Parathyroid adenoma (tissue), 2 donors: ENCODE measurements around the gene NDUFAF3.

ENCODE experiments used
- H2AFZ ChIP-seq: fragments of 300-600 bp; sonication (generic); one replicate; pipeline ENCODE4 v1.7.0; 2017; ENCODE audit warnings: antibody characterized with exemption, mild to moderate bottlenecking
- H3K27ac ChIP-seq: fragments of 300-600 bp; sonication (generic); one replicate; pipeline ENCODE4 v1.7.0; 2017
- H3K27me3 ChIP-seq: fragments of 300-600 bp; sonication (generic); one replicate; pipeline ENCODE4 v1.7.0; 2017; ENCODE audit warnings: low read length; ENCODE audit not compliant: control insufficient read depth, insufficient read depth
- H3K36me3 ChIP-seq: fragments of 300-600 bp; sonication (generic); one replicate; pipeline ENCODE4 v1.7.0; 2017; ENCODE audit warnings: low read length; ENCODE audit not compliant: control insufficient read depth, insufficient read depth
- H3K4me1 ChIP-seq: fragments of 300-600 bp; sonication (generic); one replicate; pipeline ENCODE4 v1.7.0; 2017; ENCODE audit warnings: control low read depth
- H3K4me2 ChIP-seq: fragments of 300-600 bp; sonication (generic); one replicate; pipeline ENCODE4 v1.7.0; 2017; ENCODE audit warnings: low read length
- H3K4me3 ChIP-seq: fragments of 300-600 bp; sonication (generic); one replicate; pipeline ENCODE4 v1.7.0; 2017; ENCODE audit warnings: low read depth, low read length
- H3K79me2 ChIP-seq: fragments of 300-600 bp; sonication (generic); one replicate; pipeline ENCODE4 v1.7.0; 2017; ENCODE audit warnings: control low read depth
- H3K9ac ChIP-seq: fragments of 300-600 bp; sonication (generic); one replicate; pipeline ENCODE4 v1.7.0; 2017; ENCODE audit warnings: mild to moderate bottlenecking
- H3K9me3 ChIP-seq: fragments of 300-600 bp; sonication (generic); one replicate; pipeline ENCODE4 v1.7.0; 2017; ENCODE audit warnings: low read length; ENCODE audit not compliant: control insufficient read depth
- CTCF ChIP-seq: fragments of 300-600 bp; sonication (generic); IDR thresholded peaks from one replicate; pipeline ENCODE4 v1.7.0; 2017; ENCODE audit warnings: antibody characterized with exemption, mild to moderate bottlenecking
- donor health status: primary hyperparathyroidism.

Gene NDUFAF3, protein sequence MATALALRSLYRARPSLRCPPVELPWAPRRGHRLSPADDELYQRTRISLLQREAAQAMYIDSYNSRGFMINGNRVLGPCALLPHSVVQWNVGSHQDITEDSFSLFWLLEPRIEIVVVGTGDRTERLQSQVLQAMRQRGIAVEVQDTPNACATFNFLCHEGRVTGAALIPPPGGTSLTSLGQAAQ

DNA sequence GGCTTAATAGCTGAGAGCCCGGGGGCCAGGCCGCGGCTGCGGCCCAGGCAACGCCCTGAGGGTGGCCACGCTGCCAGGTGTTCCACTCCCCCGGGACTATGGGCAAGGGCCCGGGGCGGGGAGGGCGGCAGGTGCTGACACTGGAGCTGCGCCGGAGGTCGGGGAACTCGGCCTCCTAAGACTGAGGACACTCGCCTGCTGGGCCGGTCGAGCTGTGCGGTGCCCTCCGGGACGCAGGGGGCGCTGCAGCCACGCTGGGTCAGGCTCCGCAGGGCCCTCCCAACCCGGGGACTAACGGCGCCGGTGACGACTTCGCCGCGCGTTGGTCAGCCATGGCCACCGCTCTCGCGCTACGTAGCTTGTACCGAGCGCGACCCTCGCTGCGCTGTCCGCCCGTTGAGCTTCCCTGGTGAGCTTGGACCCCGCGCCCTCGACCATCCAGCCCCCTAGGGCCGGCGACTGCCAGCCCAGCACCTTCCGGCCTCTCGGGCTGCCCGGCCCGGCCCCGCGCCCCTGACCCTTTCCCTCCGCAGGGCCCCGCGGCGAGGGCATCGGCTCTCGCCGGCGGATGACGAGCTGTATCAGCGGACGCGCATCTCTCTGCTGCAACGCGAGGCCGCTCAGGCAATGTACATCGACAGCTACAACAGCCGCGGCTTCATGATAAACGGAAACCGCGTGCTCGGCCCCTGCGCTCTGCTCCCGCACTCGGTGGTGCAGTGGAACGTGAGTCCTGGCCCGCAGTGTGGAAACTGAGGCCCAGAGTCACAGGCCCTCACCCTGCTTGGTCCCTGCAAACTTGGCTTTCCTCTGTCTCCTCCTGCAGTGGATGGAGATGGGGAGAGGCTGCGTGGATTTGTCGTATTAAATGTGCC is at the start of gene NDUFAF3:
Gene NDUFAF3, plus strand, starts transcription at position 309 of the 875 bp plus-strand sequence. Its CDS starts 24 bp downstream, at position 333.
- TF ChIP-seq CTCF, result peak; percentile 98
- Histone ChIP-seq H3K4me1 (peaks cover 12% of the 10 kb centered on the region), H3K36me3 (no peaks in the 10 kb centered on the region), H3K79me2 (peaks cover 3% of the 10 kb centered on the region), H3K9ac (peak within 1 kb of the TSS; percentile 91), H3K27me3 (no peaks in the 10 kb centered on the region), H3K27ac (peak within 1 kb of the TSS; percentile 97), H2AFZ (peak within 1 kb of the TSS; percentile 92), H3K4me2 (peak within 1 kb of the TSS; percentile 100), H3K9me3 (no peaks in the 10 kb centered on the region), H3K4me3 (peak within 1 kb of the TSS; percentile 92)

DNA sequence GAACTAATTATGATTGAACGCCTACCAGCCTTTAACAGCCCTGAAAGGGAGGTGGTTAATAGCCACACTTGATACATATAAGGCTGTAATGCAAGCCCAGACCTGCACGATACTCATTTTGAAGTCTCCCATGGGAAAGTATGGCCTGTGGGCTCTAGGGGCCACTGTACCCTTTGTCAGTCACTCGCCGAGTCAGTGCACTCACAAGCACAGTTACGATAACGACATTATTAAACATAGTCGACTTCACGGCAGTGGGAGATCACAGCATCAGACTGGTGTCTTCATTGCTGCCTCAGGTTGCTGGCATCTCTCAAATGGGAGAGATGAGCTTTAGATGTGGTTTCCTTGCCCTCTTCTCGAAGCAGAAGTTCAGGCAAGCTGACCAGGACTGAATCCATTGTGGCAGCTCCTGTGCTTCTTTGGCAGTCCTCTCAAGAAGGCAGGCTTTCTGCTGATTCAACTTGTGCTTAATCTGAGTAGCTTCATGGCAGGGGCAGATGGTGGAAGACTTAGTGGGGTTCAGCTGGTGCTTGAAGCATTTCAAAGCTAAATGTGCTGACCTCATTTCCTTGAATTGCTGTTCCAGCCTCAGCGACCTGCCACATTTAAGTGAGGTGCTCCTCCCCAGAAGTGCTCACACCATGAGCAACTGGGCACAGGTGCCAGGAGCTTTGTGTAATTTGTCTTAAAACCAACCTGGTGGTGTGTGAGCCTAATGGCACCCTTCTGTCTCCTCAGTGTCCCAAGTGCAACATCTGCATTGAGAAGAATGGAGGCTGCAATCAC is 47.7 kb upstream of the NDUFAF3 start:
- no peak for TF ChIP-seq CTCF
- peaks cover 4% of the 10 kb centered on the region for H3K79me2 ChIP-seq
- H3K36me3 ChIP-seq, result no peaks in the 10 kb centered on the region

DNA sequence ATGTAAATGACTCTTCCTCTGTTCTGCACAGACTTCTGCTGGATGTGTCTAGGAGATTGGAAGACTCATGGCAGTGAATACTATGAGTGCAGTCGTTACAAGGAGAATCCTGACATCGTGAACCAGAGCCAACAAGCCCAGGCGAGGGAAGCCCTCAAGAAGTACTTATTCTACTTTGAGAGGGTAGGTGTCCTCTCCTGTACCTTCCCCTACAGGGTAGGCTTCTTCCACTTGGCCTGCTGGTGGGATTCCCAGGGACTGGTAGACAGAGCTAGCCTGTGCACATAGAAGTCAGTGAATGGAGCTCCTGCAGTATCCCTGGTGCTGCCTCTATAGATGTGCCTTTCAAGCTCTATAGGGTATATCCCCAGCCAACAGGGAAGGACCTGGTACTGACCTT is 42.5 kb upstream of the NDUFAF3 start:
- Histone ChIP-seq H3K36me3 (no peaks in the 10 kb centered on the region), H3K4me1 (no peaks in the 10 kb centered on the region), H3K9ac (no peak overlapping the region), H3K4me2 (no peak overlapping the region), H3K4me3 (no peak overlapping the region), H2AFZ (no peak overlapping the region), H3K9me3 (no peaks in the 10 kb centered on the region), H3K27me3 (no peaks in the 10 kb centered on the region), H3K79me2 (peaks cover 4% of the 10 kb centered on the region), H3K27ac (no peak overlapping the region)
- TF ChIP-seq CTCF, result no peak

More for the DNA sequence above, 47.7 kb upstream of the NDUFAF3 start:
- Histone ChIP-seq H3K27ac (no peak overlapping the region), H3K4me1 (no peaks in the 10 kb centered on the region), H3K27me3 (no peaks in the 10 kb centered on the region), H3K4me2 (no peak overlapping the region), H3K9me3 (no peaks in the 10 kb centered on the region), H3K4me3 (no peak overlapping the region), H2AFZ (no peak overlapping the region), H3K9ac (no peak overlapping the region)

GRCh38 chr3:48980295-48980694 is 41.6 kb upstream of the NDUFAF3 start:
- no peak for TF ChIP-seq CTCF
- Histone ChIP-seq H3K9ac (no peak overlapping the region), H3K9me3 (no peaks in the 10 kb centered on the region), H3K27me3 (no peaks in the 10 kb centered on the region), H2AFZ (no peak overlapping the region), H3K4me2 (no peak overlapping the region), H3K27ac (no peak overlapping the region), H3K4me1 (no peaks in the 10 kb centered on the region), H3K36me3 (no peaks in the 10 kb centered on the region), H3K79me2 (peaks cover 4% of the 10 kb centered on the region), H3K4me3 (no peak overlapping the region)
